Thyroid gland (tissue), 4 donors: ENCODE results near the gene CPXM2. TPM values are rescaled to one million over a fixed set of nuclear protein-coding genes. Genes with fewer than 3 reads are reported as not detected.

Experiments used
- DNase-seq, 2 donors: peaks; one replicate each; pipeline ENCODE4 v3.0.0-alpha.2; 2019
- H3K27ac ChIP-seq, 3 donors: fragments of 200-600 bp; sonication (generic); 1 replicate in 2 of 3; 2 replicates in 1 of 3; pipeline ENCODE4 v1.5.1; 2016 to 2019; ENCODE audit warnings: mild to moderate bottlenecking in 1 of 3, moderate library complexity in 1 of 3
- H3K27me3 ChIP-seq: fragments of 200-600 bp; sonication (generic); one replicate; pipeline ENCODE4 v1.5.1; 2019
- H3K36me3 ChIP-seq, 2 donors: fragments of 200-600 bp; sonication (generic); one replicate each; pipeline ENCODE4 v1.5.1; 2016 to 2019
- H3K4me1 ChIP-seq, 2 donors: fragments of 200-600 bp; sonication (generic); one replicate each; pipeline ENCODE4 v1.5.1; 2017 to 2019
- H3K4me3 ChIP-seq, 3 donors: fragments of 200-600 bp; sonication (generic); replicated peaks in 1 of 3; 1 replicate in 2 of 3; 2 replicates in 1 of 3; pipeline ENCODE4 v1.5.1; 2016; ENCODE audit warnings: mild to moderate bottlenecking in 1 of 3
- H3K9me3 ChIP-seq: fragments of 200-600 bp; sonication (generic); one replicate; pipeline ENCODE4 v1.5.1; 2017
- CTCF ChIP-seq, 6 experiments: fragments of 200-600 bp in 3 of 6; fragments of 450-650 bp in 3 of 6; sonication (generic) in 3 of 6; IDR thresholded peaks; one replicate each; pipeline ENCODE4 v1.5.1; 2016 to 2019; ENCODE audit warnings: antibody characterized with exemption in 6 of 6, mild to moderate bottlenecking in 2 of 6, inconsistent platforms in 1 of 6, moderate library complexity in 1 of 6
- POLR2A ChIP-seq, 2 donors: fragments of 450-650 bp; IDR thresholded peaks; one replicate each; pipeline ENCODE4 v1.6.1; 2017; ENCODE audit warnings: antibody characterized with exemption in 2 of 2, mild to moderate bottlenecking in 2 of 2, moderate library complexity in 1 of 2
- WGBS, 2 donors: methylation state at CpG; one replicate each; pipeline ENCODE4 v1.1.5; 2017; 5-methylcytosine and 5-hydroxymethylcytosine counted together
- intact Hi-C: fragments of 100-400 bp; cut with DNase I; formaldehyde crosslinking; loops from one replicate; pipeline ENCODE4 v1.15.1; 2023
- total RNA-seq, 4 donors: library from RNA; depleted of rRNA; stranded (reverse); fragments of >200 nt; gene quantifications; one replicate each; pipeline ENCODE4 v1.2.3, GENCODE V29; 2016

Gene CPXM2
- total RNA-seq, 4 donors from 2014 or later: 6.3 to 11.6 (median 8.5) TPM

- peak; percentile 51 to 55 for DNase-seq
- intact Hi-C loops: no loop called here
- Histone ChIP-seq H3K9me3 (no peaks in the 10 kb centered on the region), H3K36me3 (no peaks in the 10 kb centered on the region), H3K4me1 (peaks cover 32 to 34% of the 10 kb centered on the region in 2 donors), H3K27me3 (no peaks in the 10 kb centered on the region), H3K27ac (no peak overlapping the region), H3K4me3 (no peak overlapping the region)
- 54 to 58% methylated on average over 15 of the region's 15 CpGs for WGBS, 2 donors
- TF ChIP-seq POLR2A (IDR thresholded peaks at IDR 0.05) (no peak), CTCF (IDR thresholded peaks at IDR 0.05) (no peak)
These were observed 23.3 kb downstream of the CPXM2 start for GRCh38 chr10:123868038-123869019.

- Histone ChIP-seq H3K36me3 (no peaks in the 10 kb centered on the region), H3K27me3 (no peaks in the 10 kb centered on the region), H3K27ac (no peak overlapping the region), H3K9me3 (no peaks in the 10 kb centered on the region), H3K4me3 (no peak overlapping the region), H3K4me1 (peaks cover 31 to 32% of the 10 kb centered on the region in 2 donors)
- 81 to 89% methylated on average over 6 of the region's 6 CpGs for WGBS, 2 donors
- intact Hi-C loops: no loop called here
- TF ChIP-seq POLR2A (IDR thresholded peaks at IDR 0.05): no peak
- TF ChIP-seq CTCF (IDR thresholded peaks at IDR 0.05): no peak
- no peak for DNase-seq
These were observed 25.7 kb downstream of the CPXM2 start for GRCh38 chr10:123865880-123866279.

- no peak overlapping the region for H3K27ac ChIP-seq
- intact Hi-C loops: no loop called here
- 91 to 92% methylated on average over 9 of the region's 9 CpGs for WGBS, 2 donors
These were observed 26.3 kb downstream of the CPXM2 start for GRCh38 chr10:123865350-123865749.

GRCh38 chr10:123864923-123865322 is 26.7 kb downstream of the CPXM2 start:
- TF ChIP-seq POLR2A (IDR thresholded peaks at IDR 0.05) (no peak), CTCF (IDR thresholded peaks at IDR 0.05) (no peak)
- H3K27ac ChIP-seq: no peak overlapping the region
- intact Hi-C loops: no loop called here
- H3K4me1 ChIP-seq: peaks cover 22 to 23% of the 10 kb centered on the region in 2 donors
- no peaks in the 10 kb centered on the region for H3K27me3 ChIP-seq
- H3K36me3 ChIP-seq: no peaks in the 10 kb centered on the region
- no peak overlapping the region for H3K4me3 ChIP-seq
- no peak for DNase-seq
- WGBS, 2 donors: 78 to 91% methylated on average over 9 of the region's 9 CpGs
- H3K9me3 ChIP-seq: no peaks in the 10 kb centered on the region

More at GRCh38 chr10:123865350-123865749, 26.3 kb downstream of the CPXM2 start:
- Histone ChIP-seq H3K27me3 (no peaks in the 10 kb centered on the region), H3K36me3 (no peaks in the 10 kb centered on the region), H3K4me1 (peaks cover 26% of the 10 kb centered on the region in 2 donors), H3K4me3 (no peak overlapping the region), H3K9me3 (no peaks in the 10 kb centered on the region)
- no peak for DNase-seq
- TF ChIP-seq CTCF (IDR thresholded peaks at IDR 0.05) (no peak), POLR2A (IDR thresholded peaks at IDR 0.05) (no peak)
